HG03558 (cell line): ENCODE measurements around the gene FNDC1.

Experiments
- ATAC-seq: cut with Tn5 transposase; IDR thresholded peaks from one replicate; pipeline ENCODE4 v1.9.1; 2021; ENCODE audit warnings: moderate number of reproducible peaks; ENCODE audit not compliant: unreplicated experiment; ENCODE audit errors: extremely low read depth

Gene FNDC1

GRCh38 chr6:159302594-159302992, 133.4 kb downstream of the FNDC1 start:
- ATAC-seq = no peak

- ATAC-seq = no peak
Observed at GRCh38 chr6:159303159-159303558, 134.0 kb downstream of the FNDC1 start.

GRCh38 chr6:159303784-159304183, 134.6 kb downstream of the FNDC1 start:
- no peak for ATAC-seq

- ATAC-seq = no peak
Observed at GRCh38 chr6:159304641-159305040, 135.4 kb downstream of the FNDC1 start.

- ATAC-seq = no peak
Observed at GRCh38 chr6:159305159-159305558, 136.0 kb downstream of the FNDC1 start.

- ATAC-seq = no peak
Observed at GRCh38 chr6:159305804-159306537, 136.8 kb downstream of the FNDC1 start.

GRCh38 chr6:159307246-159307790, 138.1 kb downstream of the FNDC1 start:
- ATAC-seq = no peak

GRCh38 chr6:159308198-159308597, 139.0 kb downstream of the FNDC1 start:
- no peak for ATAC-seq

GRCh38 chr6:159309723-159310122, 140.5 kb downstream of the FNDC1 start:
- ATAC-seq = no peak

- no peak for ATAC-seq
Observed at GRCh38 chr6:159311618-159312017, 142.4 kb downstream of the FNDC1 start.

- no peak for ATAC-seq
Observed at GRCh38 chr6:159312206-159312605, 143.0 kb downstream of the FNDC1 start.

- ATAC-seq = no peak
Observed at GRCh38 chr6:159313018-159313417, 143.8 kb downstream of the FNDC1 start.

- no peak for ATAC-seq
Observed at GRCh38 chr6:159315562-159315961, 146.4 kb downstream of the FNDC1 start.

GRCh38 chr6:159317430-159317829, 148.2 kb downstream of the FNDC1 start:
- no peak for ATAC-seq

- ATAC-seq = no peak
Observed at GRCh38 chr6:159321267-159321666, 152.1 kb downstream of the FNDC1 start.
